H9 (cell line): ENCODE measurements around the gene ATF5. TPM values are rescaled to one million over a fixed set of nuclear protein-coding genes. Genes with fewer than 3 reads are reported as not detected.

Experiments
- DNase-seq: peaks from one replicate; pipeline ENCODE4 v3.0.0-alpha.2; 2017
- H2AFZ ChIP-seq: one replicate; pipeline ENCODE4 v1.6.1; 2013; ENCODE audit warnings: mild to moderate bottlenecking, low read length, control low read depth, moderate library complexity
- H2AK5ac ChIP-seq: 2 replicates; pipeline ENCODE4 v1.6.1; 2013; ENCODE audit warnings: low read length, control low read depth, mixed read lengths; ENCODE audit not compliant: insufficient read length
- H2BK120ac ChIP-seq: one replicate; pipeline ENCODE4 v1.6.1; 2013; ENCODE audit warnings: low read depth, mild to moderate bottlenecking, low read length, control low read depth, inconsistent platforms; ENCODE audit not compliant: poor library complexity, severe bottlenecking
- H2BK12ac ChIP-seq: 2 replicates; pipeline ENCODE4 v1.6.1; 2013; ENCODE audit warnings: low read length, control low read depth, mixed read lengths, low read depth; ENCODE audit not compliant: insufficient read length
- H2BK15ac ChIP-seq: 2 replicates; pipeline ENCODE4 v1.6.1; 2013; ENCODE audit warnings: low read depth, low read length, control low read depth
- H2BK20ac ChIP-seq: one replicate; pipeline ENCODE4 v1.6.1; 2013; ENCODE audit warnings: low read depth, mild to moderate bottlenecking, low read length, control low read depth, inconsistent platforms; ENCODE audit not compliant: poor library complexity, severe bottlenecking
- H2BK5ac ChIP-seq: 2 replicates; pipeline ENCODE4 v1.6.1; 2013; ENCODE audit warnings: low read length, control low read depth, mixed read lengths; ENCODE audit not compliant: insufficient read length
- H3K14ac ChIP-seq: 2 replicates; pipeline ENCODE4 v1.6.1; 2013; ENCODE audit warnings: low read length, control low read depth; ENCODE audit not compliant: insufficient read depth
- H3K18ac ChIP-seq: 2 replicates; pipeline ENCODE4 v1.6.1; 2013; ENCODE audit warnings: low read depth, mild to moderate bottlenecking, mixed read lengths, low read length, control low read depth; ENCODE audit not compliant: insufficient read length
- H3K23ac ChIP-seq: 2 replicates; pipeline ENCODE4 v1.6.1; 2013; ENCODE audit warnings: low read length, control low read depth, mixed read lengths, low read depth; ENCODE audit not compliant: insufficient read length
- H3K23me2 ChIP-seq: 2 replicates; pipeline ENCODE4 v1.6.1; 2013; ENCODE audit warnings: low read depth, mild to moderate bottlenecking, mixed read lengths, low read length, control low read depth; ENCODE audit not compliant: insufficient read length, poor library complexity, severe bottlenecking
- H3K27ac ChIP-seq: 2 replicates; pipeline ENCODE4 v1.5.1; 2013; ENCODE audit warnings: low read length, control low read depth, mixed read lengths, low read depth; ENCODE audit not compliant: insufficient read length
- H3K27me3 ChIP-seq: 2 replicates; pipeline ENCODE4 v1.6.1; 2013; ENCODE audit warnings: low read length, control low read depth, inconsistent platforms; ENCODE audit not compliant: insufficient read depth
- H3K4ac ChIP-seq: 2 replicates; pipeline ENCODE4 v1.6.1; 2013; ENCODE audit warnings: low read depth, mild to moderate bottlenecking, control low read depth, inconsistent platforms, low read length, moderate library complexity
- H3K4me1 ChIP-seq: 2 replicates; pipeline ENCODE4 v1.6.1; 2013; ENCODE audit warnings: low read length, control low read depth, inconsistent platforms; ENCODE audit not compliant: insufficient read depth
- H3K4me2 ChIP-seq: 2 replicates; pipeline ENCODE4 v1.6.1; 2013; ENCODE audit warnings: low read length, control low read depth, mixed read lengths; ENCODE audit not compliant: insufficient read length, insufficient read depth
- H3K56ac ChIP-seq: 2 replicates; pipeline ENCODE4 v1.6.1; 2013; ENCODE audit warnings: low read depth, mild to moderate bottlenecking, mixed read lengths, low read length, control low read depth; ENCODE audit not compliant: insufficient read length
- H3K79me1 ChIP-seq: 2 replicates; pipeline ENCODE4 v1.6.1; 2013; ENCODE audit warnings: low read depth, mild to moderate bottlenecking, moderate library complexity, low read length, control low read depth, inconsistent platforms; ENCODE audit not compliant: insufficient read depth, poor library complexity, severe bottlenecking
- H3K79me2 ChIP-seq: 2 replicates; pipeline ENCODE4 v1.6.1; 2013; ENCODE audit warnings: low read length, control low read depth, inconsistent platforms; ENCODE audit not compliant: insufficient read depth
- H3K9ac ChIP-seq: 2 replicates; pipeline ENCODE4 v1.6.1; 2013; ENCODE audit warnings: low read length, control low read depth, mixed read lengths; ENCODE audit not compliant: insufficient read length; ENCODE audit errors: extremely low read depth
- H3K9me3 ChIP-seq: one replicate; pipeline ENCODE4 v1.6.1; 2013; ENCODE audit warnings: low read depth, low read length, inconsistent platforms; ENCODE audit not compliant: control insufficient read depth
- H3T11ph ChIP-seq: one replicate; pipeline ENCODE4 v1.6.1; 2013; ENCODE audit warnings: mild to moderate bottlenecking, low read length, control low read depth, inconsistent platforms
- H4K20me1 ChIP-seq: one replicate; pipeline ENCODE4 v1.6.1; 2013; ENCODE audit not compliant: control insufficient read depth, insufficient read length, insufficient read depth
- H4K5ac ChIP-seq: 2 replicates; pipeline ENCODE4 v1.6.1; 2013; ENCODE audit warnings: low read depth, mild to moderate bottlenecking, mixed read lengths, low read length, control low read depth; ENCODE audit not compliant: insufficient read length
- H4K8ac ChIP-seq: replicated peaks from 2 replicates; pipeline ENCODE4 v1.6.1; 2013; ENCODE audit warnings: low read length, control low read depth, mixed read lengths, low read depth; ENCODE audit not compliant: insufficient read length
- H4K91ac ChIP-seq: 2 replicates; pipeline ENCODE4 v1.6.1; 2013; ENCODE audit warnings: low read depth, mild to moderate bottlenecking, moderate library complexity, mixed read lengths, low read length, control low read depth; ENCODE audit not compliant: insufficient read length
- H3K27ac Mint-ChIP-seq, 3 experiments: 2 replicates in 2 of 3; 3 replicates in 1 of 3; pipeline ENCODE4 v1.8.0; 2020 to 2021; ENCODE audit warnings: mixed read lengths in 3 of 3, mild to moderate bottlenecking in 1 of 3, moderate library complexity in 1 of 3
- H3K27me3 Mint-ChIP-seq: 2 replicates; pipeline ENCODE4 v1.8.0; 2021; ENCODE audit warnings: low read depth, mild to moderate bottlenecking, moderate library complexity, mixed read lengths
- H3K36me3 Mint-ChIP-seq, 3 experiments: 2 replicates in 2 of 3; 3 replicates in 1 of 3; pipeline ENCODE4 v1.8.0; 2020 to 2021; ENCODE audit warnings: low read depth in 3 of 3, mixed read lengths in 3 of 3; ENCODE audit not compliant: insufficient read depth in 1 of 3
- H3K4me1 Mint-ChIP-seq, 2 experiments: 2 replicates each; pipeline ENCODE4 v1.8.0; 2020; ENCODE audit warnings: mixed read lengths in 2 of 2
- H3K4me3 Mint-ChIP-seq, 2 experiments: 2 replicates in 1 of 2; 3 replicates in 1 of 2; pipeline ENCODE4 v1.8.0; 2020 to 2021; ENCODE audit warnings: mild to moderate bottlenecking in 2 of 2, mixed read lengths in 2 of 2, moderate library complexity in 1 of 2
- H3K9me3 Mint-ChIP-seq, 2 experiments: 2 replicates in 1 of 2; 3 replicates in 1 of 2; pipeline ENCODE4 v1.8.0; 2020; ENCODE audit warnings: mild to moderate bottlenecking in 2 of 2, mixed read lengths in 2 of 2, moderate library complexity in 1 of 2
- WGBS: extraction: QIAGEN DNeasy Blood & Tissue Kit; methylation state at CpG from one replicate; pipeline ENCODE4 v1.1.7; 2013; ENCODE audit warnings: missing lambda C conversion rate, low lambda C conversion rate, mixed read lengths; ENCODE audit not compliant: insufficient read length; ENCODE audit errors: extremely low coverage; 5-methylcytosine and 5-hydroxymethylcytosine counted together
- total RNA-seq: library from RNA; stranded (reverse); gene quantifications from 2 replicates; pipeline ENCODE4 v1.2.1, GENCODE V29; 2021
- TF ChIP-seq, protein P1 (sequence below): fragments of 200-600 bp; sonication (generic); conservative IDR thresholded peaks from 3 replicates; pipeline ENCODE4 v1.8.0; 2021; ENCODE audit warnings: antibody characterized with exemption, mild to moderate bottlenecking

Gene ATF5
- total RNA-seq, 1 experiment from 2014 or later, result 18.5 TPM

DNA sequence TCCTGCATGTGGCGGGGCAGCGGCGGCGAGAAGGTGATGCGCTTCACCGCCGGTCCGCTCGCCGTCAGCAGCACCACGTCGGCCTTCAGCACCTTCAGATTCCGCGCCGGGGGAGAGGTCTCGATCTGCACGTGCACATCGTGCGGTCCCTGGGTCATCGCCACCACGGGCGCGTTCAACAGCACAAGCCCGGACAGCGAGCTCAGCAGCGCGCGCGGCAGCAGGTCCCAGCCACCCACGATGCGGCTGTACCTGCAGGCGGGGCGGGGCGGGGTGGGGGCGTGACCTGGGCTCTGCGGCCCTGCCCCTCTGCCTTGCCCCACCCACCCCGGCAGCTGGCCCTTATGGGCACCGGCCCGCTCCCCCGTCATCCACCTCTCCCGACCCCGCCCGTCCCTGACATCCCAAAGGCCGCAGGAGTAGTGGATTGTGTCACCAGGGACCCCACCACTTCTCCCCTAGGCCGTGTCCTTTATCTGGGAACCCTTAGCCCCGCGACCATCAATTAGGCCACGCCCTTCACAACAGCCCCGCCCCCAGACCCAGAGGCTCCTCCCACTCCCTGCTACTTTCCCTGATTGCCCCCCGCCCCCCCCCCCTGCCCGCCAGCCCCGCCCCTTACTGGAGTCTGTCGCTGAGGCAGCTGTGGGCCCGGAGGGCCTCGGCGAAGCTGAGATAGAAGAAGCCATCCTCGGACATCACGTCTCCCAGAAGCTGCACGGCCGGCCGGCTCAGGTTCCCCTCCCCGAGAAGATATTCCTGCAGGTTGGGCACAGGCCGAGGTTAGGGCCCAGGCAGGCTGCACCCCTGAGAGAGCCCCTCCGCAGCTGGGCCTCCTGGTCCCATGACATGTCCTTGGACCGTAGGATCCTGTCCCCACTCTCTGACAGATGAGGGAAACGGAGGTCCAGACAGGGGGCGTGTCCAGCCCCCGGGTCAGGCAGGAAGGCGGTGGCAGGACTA is 38.4 kb upstream of the ATF5 start:
- Histone ChIP-seq H3K27me3 (no peaks in the 10 kb centered on the region; the same call in 1 of the 2 replicates), H3K79me1 (no peaks in the 10 kb centered on the region), H3K56ac (no peak overlapping the region), H2AFZ (no peak overlapping the region), H3K79me2 (no peaks in the 10 kb centered on the region), H2BK5ac (no peak overlapping the region), H3K4me2 (peak overlapping the region; percentile 28), H2BK120ac (no peak overlapping the region), H3K23me2 (peaks cover 3% of the 10 kb centered on the region), H2BK15ac (no peak overlapping the region), H4K5ac (no peak overlapping the region), H3K9me3 (no peaks in the 10 kb centered on the region), H3T11ph (no peak overlapping the region), H3K18ac (peak overlapping the region; percentile 22), H3K4ac (no peak overlapping the region), H2AK5ac (no peak overlapping the region), H3K27ac (no peak overlapping the region), H4K91ac (no peak overlapping the region), H2BK12ac (no peak overlapping the region), H3K23ac (no peak overlapping the region), H4K8ac (no peak overlapping the region), H3K14ac (0 out of 2 replicates have a peak overlapping the region, but pooled peaks have one; percentile 68), H3K4me1 (no peaks in the 10 kb centered on the region), H2BK20ac (no peak overlapping the region), H4K20me1 (peaks cover 5% of the 10 kb centered on the region), H3K9ac (no peak overlapping the region)
- WGBS, result no CpG with 5 or more reads among the region's 69 CpGs
- peak overlapping the region; percentile 85 to 97 (median 96); a peak in 6 of 7 replicates for H3K27ac Mint-ChIP-seq
- peaks cover 0 to 11% of the 10 kb centered on the region in 2 experiments; a peak in 1 of 5 replicates for H3K9me3 Mint-ChIP-seq
- DNase-seq, result peak; percentile 88
- peaks cover 42% of the 10 kb centered on the region for H3K27me3 Mint-ChIP-seq
- H3K36me3 Mint-ChIP-seq, result peaks cover 14 to 19% (median 16%) of the 10 kb centered on the region in 3 experiments
- TF ChIP-seq, protein P1, sequence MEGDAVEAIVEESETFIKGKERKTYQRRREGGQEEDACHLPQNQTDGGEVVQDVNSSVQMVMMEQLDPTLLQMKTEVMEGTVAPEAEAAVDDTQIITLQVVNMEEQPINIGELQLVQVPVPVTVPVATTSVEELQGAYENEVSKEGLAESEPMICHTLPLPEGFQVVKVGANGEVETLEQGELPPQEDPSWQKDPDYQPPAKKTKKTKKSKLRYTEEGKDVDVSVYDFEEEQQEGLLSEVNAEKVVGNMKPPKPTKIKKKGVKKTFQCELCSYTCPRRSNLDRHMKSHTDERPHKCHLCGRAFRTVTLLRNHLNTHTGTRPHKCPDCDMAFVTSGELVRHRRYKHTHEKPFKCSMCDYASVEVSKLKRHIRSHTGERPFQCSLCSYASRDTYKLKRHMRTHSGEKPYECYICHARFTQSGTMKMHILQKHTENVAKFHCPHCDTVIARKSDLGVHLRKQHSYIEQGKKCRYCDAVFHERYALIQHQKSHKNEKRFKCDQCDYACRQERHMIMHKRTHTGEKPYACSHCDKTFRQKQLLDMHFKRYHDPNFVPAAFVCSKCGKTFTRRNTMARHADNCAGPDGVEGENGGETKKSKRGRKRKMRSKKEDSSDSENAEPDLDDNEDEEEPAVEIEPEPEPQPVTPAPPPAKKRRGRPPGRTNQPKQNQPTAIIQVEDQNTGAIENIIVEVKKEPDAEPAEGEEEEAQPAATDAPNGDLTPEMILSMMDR, result peak; percentile 40; the same call in 2 of the 3 replicates
- H3K4me1 Mint-ChIP-seq, result peaks cover 3 to 21% of the 10 kb centered on the region in 2 experiments; a peak in 3 of 4 replicates
- H3K4me3 Mint-ChIP-seq, result peak overlapping the region; percentile 54 to 81
